Measurements from ENCODE around the gene ANKRD34A.
"Not testable (repeated sequence)": the region's sequence is repeated elsewhere in the genome, so short reads cannot be mapped to it uniquely, and the experiment has no call there.

ANKRD34A gene

GRCh38 chr1:145942871-145943270, 21.5 kb downstream of the ANKRD34A start:
- DNase-seq = no peak

GRCh38 chr1:145942405-145942804, 22.0 kb downstream of the ANKRD34A start:
- DNase-seq = no peak

GRCh38 chr1:145937436-145937835, 26.9 kb downstream of the ANKRD34A start:
- DNase-seq = no peak

- DNase-seq = no peak
Observed at GRCh38 chr1:145936247-145936646, 28.1 kb downstream of the ANKRD34A start.

GRCh38 chr1:145935708-145936107, 28.7 kb downstream of the ANKRD34A start:
- DNase-seq = no peak

GRCh38 chr1:145932522-145933009, 31.8 kb downstream of the ANKRD34A start:
- DNase-seq = not testable (repeated sequence)

GRCh38 chr1:145927916-145928643, 36.3 kb downstream of the ANKRD34A start:
- no peak for DNase-seq

GRCh38 chr1:145927063-145927886, 37.1 kb downstream of the ANKRD34A start, which contains the start of gene RBM8A:
TSS of gene RBM8A (minus strand) at chr1:145927484. CDS start at chr1:145927426, 58 bp downstream.
- peak; percentile 99 for DNase-seq

GRCh38 chr1:145926686-145927062, 37.7 kb downstream of the ANKRD34A start:
- no peak for DNase-seq

GRCh38 chr1:145922266-145922665, 42.1 kb downstream of the ANKRD34A start:
- DNase-seq = no peak

- DNase-seq = not testable (repeated sequence)
Observed at GRCh38 chr1:145920297-145920696, 44.1 kb downstream of the ANKRD34A start.

GRCh38 chr1:145918992-145919939, 45.1 kb downstream of the ANKRD34A start:
- peak; percentile 13 for DNase-seq

GRCh38 chr1:145918144-145918991, 46.0 kb downstream of the ANKRD34A start, which contains the start of gene PEX11B:
TSS of gene PEX11B (minus strand) at chr1:145918717. CDS start at chr1:145918688, 29 bp downstream.
- DNase-seq = peak; percentile 79

GRCh38 chr1:145917595-145917994, 46.8 kb downstream of the ANKRD34A start:
- DNase-seq = no peak

- no peak for DNase-seq
Observed at GRCh38 chr1:145916745-145917144, 47.6 kb downstream of the ANKRD34A start.

- DNase-seq = no peak
Observed at GRCh38 chr1:145912128-145912641, 52.2 kb downstream of the ANKRD34A start.
